Left hindlimb (tissue), 1 donor: Measurements from ENCODE around the gene L2HGDH.

Source experiments
- DNase-seq: peaks from one replicate; pipeline ENCODE4 v3.0.0-alpha.2; 2018

L2HGDH gene

GRCh38 chr14:50225067-50225973 lies 86.7 kb downstream of the L2HGDH start:
- DNase-seq = no peak

- DNase-seq = no peak
Observed at GRCh38 chr14:50222055-50222613, 89.9 kb downstream of the L2HGDH start.

- no peak for DNase-seq
Observed at GRCh38 chr14:50218501-50218900, 93.5 kb downstream of the L2HGDH start.

- no peak for DNase-seq
Observed at GRCh38 chr14:50215416-50215815, 96.6 kb downstream of the L2HGDH start.

- DNase-seq = no peak
Observed at GRCh38 chr14:50213795-50214194, 98.2 kb downstream of the L2HGDH start.

- DNase-seq = no peak
Observed at GRCh38 chr14:50212726-50213125, 99.3 kb downstream of the L2HGDH start.

- no peak for DNase-seq
Observed at GRCh38 chr14:50210074-50210473, 102.0 kb downstream of the L2HGDH start.

- DNase-seq = no peak
Observed at GRCh38 chr14:50198499-50198898, 113.5 kb downstream of the L2HGDH start.

GRCh38 chr14:50191499-50191898 lies 120.5 kb downstream of the L2HGDH start:
- no peak for DNase-seq
